D721Med (cell line): ENCODE data around the gene KCNIP1.

Source experiments
- DNase-seq: peaks from one replicate; pipeline ENCODE4 v3.0.0; 2011; ENCODE audit warnings: low spot score; ENCODE audit not compliant: insufficient read length
- FAIRE-seq: peaks from 2 replicates; lab custom pipeline; 2011; peaks lifted over from hg19 to GRCh38; lab: Jason Lieb, UNC
- CTCF ChIP-seq: IDR thresholded peaks from 2 replicates; pipeline ENCODE4 v1.5.1; 2012; ENCODE audit warnings: mild to moderate bottlenecking, control low read depth; ENCODE audit not compliant: insufficient read depth; ENCODE audit errors: missing control alignments

KCNIP1 gene

GRCh38 chr5:170704417-170705192, 200.8 kb downstream of the KCNIP1 start:
- FAIRE-seq, result no peak
- no peak for DNase-seq
- TF ChIP-seq CTCF, result no peak

GRCh38 chr5:170709640-170710039, 205.8 kb downstream of the KCNIP1 start:
- no peak for FAIRE-seq
- no peak for DNase-seq
- no peak for TF ChIP-seq CTCF

GRCh38 chr5:170711300-170711699, 207.5 kb downstream of the KCNIP1 start:
- TF ChIP-seq CTCF, result no peak
- FAIRE-seq, result no peak
- no peak for DNase-seq

- FAIRE-seq (no peak), DNase-seq (no peak)
- TF ChIP-seq CTCF, result no peak
Observed at GRCh38 chr5:170715141-170715540, 211.3 kb downstream of the KCNIP1 start.

- TF ChIP-seq CTCF, result no peak
- FAIRE-seq (no peak), DNase-seq (no peak)
Observed at GRCh38 chr5:170716396-170716795, 212.6 kb downstream of the KCNIP1 start.

- FAIRE-seq (no peak), DNase-seq (no peak)
Observed at GRCh38 chr5:170719551-170719950, 215.7 kb downstream of the KCNIP1 start.

More at GRCh38 chr5:170719551-170719950, 215.7 kb downstream of the KCNIP1 start:
- no peak for TF ChIP-seq CTCF
